Keratinocyte (primary cell): Measurements from ENCODE around the gene OR14J1. TPM values are rescaled to one million over a fixed set of nuclear protein-coding genes. Genes with fewer than 3 reads are reported as not detected.
"Not testable (repeated sequence)": the region's sequence is repeated elsewhere in the genome, so short reads cannot be mapped to it uniquely, and the experiment has no call there.

Experiments used
- DNase-seq: peaks from one replicate; pipeline ENCODE4 v3.0.0-alpha.2; 2011; ENCODE audit warnings: low read depth, missing footprints, low spot score
- FAIRE-seq: peaks from 2 replicates; lab custom pipeline; 2011; peaks lifted over from hg19 to GRCh38; lab: Jason Lieb, UNC
- H2AFZ ChIP-seq: 2 replicates; pipeline ENCODE4 v1.6.0; 2012; ENCODE audit warnings: low read length, control low read depth, inconsistent platforms; ENCODE audit not compliant: control insufficient read depth
- H3K27ac ChIP-seq: 2 replicates; pipeline ENCODE4 v1.5.1; 2011; ENCODE audit warnings: low read length; ENCODE audit not compliant: control insufficient read depth, insufficient read depth
- H3K27me3 ChIP-seq: 3 replicates; pipeline ENCODE4 v1.6.0; 2011; ENCODE audit warnings: low read length; ENCODE audit not compliant: control insufficient read depth, insufficient read depth; ENCODE audit errors: extremely low read depth
- H3K36me3 ChIP-seq, 2 experiments: 2 replicates in 1 of 2; 3 replicates in 1 of 2; pipeline ENCODE4 v1.5.1; 2011; ENCODE audit warnings: low read length in 2 of 2, mild to moderate bottlenecking in 1 of 2; ENCODE audit not compliant: control insufficient read depth in 2 of 2, insufficient read depth in 2 of 2; ENCODE audit errors: extremely low read depth in 1 of 2
- H3K4me1 ChIP-seq: 3 replicates; pipeline ENCODE4 v1.5.1; 2011; ENCODE audit warnings: low read length; ENCODE audit not compliant: control insufficient read depth, insufficient read depth; ENCODE audit errors: extremely low read depth
- H3K4me2 ChIP-seq: 3 replicates; pipeline ENCODE4 v1.6.0; 2011; ENCODE audit warnings: low read depth, low read length; ENCODE audit not compliant: control insufficient read depth, insufficient read depth; ENCODE audit errors: extremely low read depth
- H3K4me3 ChIP-seq, 3 experiments: fragments of 200-600 bp in 1 of 3; sonication (generic) in 1 of 3; 2 replicates in 2 of 3; 3 replicates in 1 of 3; pipeline ENCODE4 v1.5.1; 2011 to 2016; ENCODE audit warnings: low read length in 3 of 3, mild to moderate bottlenecking in 3 of 3, control low read depth in 2 of 3, inconsistent platforms in 1 of 3, low read depth in 1 of 3, mixed read lengths in 1 of 3, mixed run types in 1 of 3, moderate library complexity in 1 of 3; ENCODE audit not compliant: control insufficient read depth in 2 of 3, insufficient read depth in 2 of 3; ENCODE audit errors: extremely low read depth in 1 of 3
- H3K79me2 ChIP-seq: 2 replicates; pipeline ENCODE4 v1.6.0; 2012; ENCODE audit warnings: low read length; ENCODE audit not compliant: control insufficient read depth, insufficient read depth
- H3K9ac ChIP-seq: 3 replicates; pipeline ENCODE4 v1.6.0; 2011; ENCODE audit warnings: low read length; ENCODE audit not compliant: control insufficient read depth, insufficient read depth; ENCODE audit errors: extremely low read depth
- H3K9me1 ChIP-seq: 3 replicates; pipeline ENCODE4 v1.6.0; 2011; ENCODE audit warnings: low read length; ENCODE audit not compliant: control insufficient read depth, insufficient read depth; ENCODE audit errors: extremely low read depth
- H3K9me3 ChIP-seq: 2 replicates; pipeline ENCODE4 v1.5.1; 2012; ENCODE audit warnings: low read depth, low read length; ENCODE audit not compliant: control insufficient read depth
- H4K20me1 ChIP-seq: 3 replicates; pipeline ENCODE4 v1.6.0; 2011; ENCODE audit warnings: low read length; ENCODE audit not compliant: control insufficient read depth, insufficient read depth; ENCODE audit errors: extremely low read depth
- EZH2 ChIP-seq: IDR thresholded peaks from one replicate; pipeline ENCODE4 v1.6.1; 2012; ENCODE audit warnings: inconsistent platforms, mild to moderate bottlenecking, low read length, moderate library complexity
- dilution Hi-C: fragments of 300-500 bp; cut with MboI; formaldehyde crosslinking; loops from one replicate; pipeline ENCODE4 v1.7.0; 2020; ENCODE audit warnings: low sequenced_read_pairs; ENCODE audit not compliant: extremely low pct_ligation_motif_present
- polyA plus RNA-seq, 5 experiments: library from polyadenylated mRNA; depleted of rRNA in 3 of 5; stranded (reverse) in 3 of 5; stranded (forward) in 1 of 5; unstranded in 1 of 5; fragments of >200 nt; gene quantifications; 1 replicate in 1 of 5; 2 replicates in 3 of 5; 3 replicates in 1 of 5; pipeline versions ENCODE4 v1.2.1 to v1.2.3, GENCODE V29; 2011 to 2012; ENCODE audit warnings: missing spikeins in 2 of 5, low read depth in 1 of 5, low replicate concordance in 1 of 5
- TF ChIP-seq, protein P1 (sequence below), 3 experiments: IDR thresholded peaks in 1 of 3; conservative IDR thresholded peaks in 1 of 3; optimal IDR thresholded peaks in 1 of 3; 2 replicates in 2 of 3; 3 replicates in 1 of 3; pipeline versions ENCODE3 to v1.5.1; 2011; ENCODE audit warnings: low read length in 3 of 3, mild to moderate bottlenecking in 3 of 3, moderate library complexity in 2 of 3, control low read depth in 1 of 3, inconsistent platforms in 1 of 3; ENCODE audit not compliant: insufficient read depth in 2 of 3; ENCODE audit errors: extremely low read depth in 1 of 3

OR14J1 gene
- polyA plus RNA-seq, 1 donor (not counting 4 experiments of a cell fraction or from before 2014, with no cell fraction given) = not detected

DNA sequence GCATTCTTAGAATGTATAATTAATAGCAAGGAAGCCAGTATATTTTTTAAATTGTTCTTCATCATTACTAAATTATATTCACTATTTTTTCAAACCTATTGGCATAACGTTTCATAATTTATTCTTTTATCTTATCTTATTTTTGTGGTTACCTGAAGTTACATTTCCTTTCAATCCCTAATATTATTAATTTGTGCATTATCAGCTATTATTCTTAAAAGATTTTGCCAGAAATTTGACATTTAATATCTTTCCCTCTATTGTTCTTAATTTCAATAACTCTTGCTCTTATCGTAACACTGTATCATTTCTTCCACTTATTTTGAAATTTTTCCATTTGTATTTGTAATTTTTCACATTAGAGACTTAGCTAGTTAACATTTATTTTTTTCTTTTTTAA is 18.4 kb downstream of the OR14J1 start:
- Histone ChIP-seq H3K79me2 (no peaks in the 10 kb centered on the region), H2AFZ (no peak overlapping the region), H3K4me3 (no peak overlapping the region), H3K4me1 (no peaks in the 10 kb centered on the region), H3K27me3 (no peaks in the 10 kb centered on the region), H3K9ac (no peak overlapping the region), H4K20me1 (no peaks in the 10 kb centered on the region), H3K27ac (no peak overlapping the region), H3K9me3 (no peaks in the 10 kb centered on the region), H3K4me2 (no peak overlapping the region), H3K36me3 (no peaks in the 10 kb centered on the region), H3K9me1 (no peaks in the 10 kb centered on the region)
- TF ChIP-seq, protein P1, sequence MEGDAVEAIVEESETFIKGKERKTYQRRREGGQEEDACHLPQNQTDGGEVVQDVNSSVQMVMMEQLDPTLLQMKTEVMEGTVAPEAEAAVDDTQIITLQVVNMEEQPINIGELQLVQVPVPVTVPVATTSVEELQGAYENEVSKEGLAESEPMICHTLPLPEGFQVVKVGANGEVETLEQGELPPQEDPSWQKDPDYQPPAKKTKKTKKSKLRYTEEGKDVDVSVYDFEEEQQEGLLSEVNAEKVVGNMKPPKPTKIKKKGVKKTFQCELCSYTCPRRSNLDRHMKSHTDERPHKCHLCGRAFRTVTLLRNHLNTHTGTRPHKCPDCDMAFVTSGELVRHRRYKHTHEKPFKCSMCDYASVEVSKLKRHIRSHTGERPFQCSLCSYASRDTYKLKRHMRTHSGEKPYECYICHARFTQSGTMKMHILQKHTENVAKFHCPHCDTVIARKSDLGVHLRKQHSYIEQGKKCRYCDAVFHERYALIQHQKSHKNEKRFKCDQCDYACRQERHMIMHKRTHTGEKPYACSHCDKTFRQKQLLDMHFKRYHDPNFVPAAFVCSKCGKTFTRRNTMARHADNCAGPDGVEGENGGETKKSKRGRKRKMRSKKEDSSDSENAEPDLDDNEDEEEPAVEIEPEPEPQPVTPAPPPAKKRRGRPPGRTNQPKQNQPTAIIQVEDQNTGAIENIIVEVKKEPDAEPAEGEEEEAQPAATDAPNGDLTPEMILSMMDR (optimal IDR thresholded peaks at IDR 0.05 in 1 of 3, IDR thresholded peaks at IDR 0.05 in 1 of 3, conservative IDR thresholded peaks at IDR 0.05 in 1 of 3; ENCODE audit: extremely low read depth in 1 of 3, insufficient read depth in 2 of 3, low read length in 3 of 3) = no peak
- no peak for TF ChIP-seq EZH2
- dilution Hi-C loops = no loop called here
- DNase-seq (no peak), FAIRE-seq (no peak)

- dilution Hi-C loops, H2AFZ ChIP-seq, H3K4me3 ChIP-seq, H3K27ac ChIP-seq, H3K4me2 ChIP-seq, H4K20me1 ChIP-seq, FAIRE-seq, H3K9ac ChIP-seq, H3K36me3 ChIP-seq, H3K27me3 ChIP-seq, H3K9me1 ChIP-seq, DNase-seq, H3K9me3 ChIP-seq, H3K79me2 ChIP-seq, H3K4me1 ChIP-seq: not testable (repeated sequence)
Measured at GRCh38 chr6:29323332-29323731, 21.8 kb downstream of the OR14J1 start.

DNA sequence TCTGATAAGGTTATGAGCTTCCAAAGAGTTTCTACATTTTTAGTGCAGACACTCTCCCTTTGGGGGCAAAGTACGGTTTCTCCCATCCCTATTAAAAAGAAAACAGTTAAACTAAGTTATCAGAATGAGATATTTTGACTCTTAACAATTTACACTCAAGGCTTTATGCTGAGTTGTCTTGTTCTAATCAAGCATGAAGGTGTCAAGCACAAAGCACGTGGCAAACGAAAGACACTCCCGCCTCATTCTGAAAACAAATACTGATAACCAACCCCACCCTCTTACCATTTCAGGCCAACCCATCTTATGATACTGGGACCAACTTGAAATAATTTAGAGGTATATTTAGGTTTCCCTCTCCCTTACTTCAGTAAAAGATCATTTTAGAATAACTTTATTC is 24.3 kb downstream of the OR14J1 start:
- dilution Hi-C loops = no loop called here
- Histone ChIP-seq H3K9me1 (no peaks in the 10 kb centered on the region), H2AFZ (no peak overlapping the region), H3K27ac (no peak overlapping the region), H3K36me3 (no peaks in the 10 kb centered on the region), H3K4me3 (no peak overlapping the region), H3K27me3 (no peaks in the 10 kb centered on the region), H4K20me1 (no peaks in the 10 kb centered on the region), H3K9me3 (no peaks in the 10 kb centered on the region), H3K9ac (no peak overlapping the region), H3K4me1 (no peaks in the 10 kb centered on the region), H3K79me2 (no peaks in the 10 kb centered on the region), H3K4me2 (no peak overlapping the region)
- TF ChIP-seq EZH2 = no peak
- no peak for FAIRE-seq
- no peak for DNase-seq
